K562 (cell line): ENCODE results near the gene GRIN2A. TPM values are rescaled to one million over a fixed set of nuclear protein-coding genes. Genes with fewer than 3 reads are reported as not detected.

Experiments
- ATAC-seq: fragments of 200-7000 bp; cut with Tn5 transposase; 3 replicates; pipeline ENCODE4 v1.9.1; 2020; ENCODE audit warnings: moderate library complexity
- BruUV-seq: library from RNA; stranded (reverse); fragments of 400-500 nt; replicated peaks from 2 replicates; lab custom pipeline; 2021; lab: Mats Ljungman, UMichigan
- CTCF ChIA-PET: fragments of 300-600 bp; formaldehyde crosslinking; extraction: SDS; loops from one replicate; lab custom pipeline; 2021; ENCODE audit warnings: low intra/inter-chr PET ratio; lab: Yijun Ruan, JAX
- POLR2A ChIA-PET: fragments of 300-600, 350-650 bp; sonication (Branson Sonifier 250); formaldehyde crosslinking; extraction: SDS; loops from one replicate; lab custom pipeline; 2021; ENCODE audit warnings: antibody characterized with exemption, inconsistent platforms; lab: Yijun Ruan, JAX
- DNase-seq, 4 experiments: peaks; one replicate each; pipeline versions ENCODE4 v3.0.0 to v3.0.0-alpha.2; 2011 to 2018; ENCODE audit warnings: low spot score in 3 of 4, mixed read lengths in 3 of 4; ENCODE audit errors: extremely low read depth in 1 of 4
- FAIRE-seq: peaks from 2 replicates; lab custom pipeline; 2011; peaks lifted over from hg19 to GRCh38; lab: Jason Lieb, UNC
- H2AFZ ChIP-seq: 2 replicates; pipeline ENCODE4 v1.6.0; 2011; ENCODE audit warnings: low read depth, low read length, control low read depth, inconsistent platforms
- H3K27ac ChIP-seq: fragments of 200-600 bp; 3 replicates; pipeline ENCODE4 v1.8.0; 2011; ENCODE audit warnings: low read depth, mild to moderate bottlenecking, control low read depth, inconsistent platforms, low read length, moderate library complexity, mixed read lengths; ENCODE audit errors: extremely low read depth
- H3K27me3 ChIP-seq, 2 experiments: fragments of 300-600 bp in 1 of 2; 2 replicates in 1 of 2; 3 replicates in 1 of 2; pipeline versions ENCODE4 v1.6.0 to v1.8.0; 2011; ENCODE audit warnings: inconsistent platforms in 2 of 2, low read length in 2 of 2, mild to moderate bottlenecking in 1 of 2, mixed read lengths in 1 of 2, moderate library complexity in 1 of 2; ENCODE audit not compliant: control insufficient read depth in 2 of 2, insufficient read depth in 2 of 2
- H3K36me3 ChIP-seq: fragments of 300-600 bp; 3 replicates; pipeline ENCODE4 v1.8.0; 2011; ENCODE audit warnings: mild to moderate bottlenecking, low read length, inconsistent platforms; ENCODE audit not compliant: control insufficient read depth, insufficient read depth
- H3K4me1 ChIP-seq, 2 experiments: fragments of 200-600 bp in 1 of 2; replicated peaks in 1 of 2; 2 replicates in 1 of 2; 3 replicates in 1 of 2; pipeline versions ENCODE4 v1.5.1 to v1.8.0; 2011; ENCODE audit warnings: inconsistent platforms in 2 of 2, low read length in 2 of 2, mild to moderate bottlenecking in 1 of 2, mixed read lengths in 1 of 2, moderate library complexity in 1 of 2; ENCODE audit not compliant: control insufficient read depth in 2 of 2, insufficient read depth in 2 of 2
- H3K4me2 ChIP-seq: 2 replicates; pipeline ENCODE4 v1.6.1; 2011; ENCODE audit warnings: low read length, control low read depth, inconsistent platforms, mixed read lengths; ENCODE audit not compliant: insufficient read depth
- H3K4me3 ChIP-seq: fragments of 200-600 bp; sonication (generic), shearing (Covaris generic); 2 replicates; pipeline ENCODE4 v1.5.1; 2016; ENCODE audit warnings: control low read depth, inconsistent platforms
- H3K79me2 ChIP-seq: fragments of 200-600 bp; 3 replicates; pipeline ENCODE4 v1.8.0; 2011; ENCODE audit warnings: low read length, inconsistent platforms; ENCODE audit not compliant: control insufficient read depth, insufficient read depth
- H3K9ac ChIP-seq, 2 experiments: 2 replicates each; pipeline versions ENCODE4 v1.6.0 to v1.6.1; 2011; ENCODE audit warnings: low read depth in 2 of 2, low read length in 2 of 2, control low read depth in 1 of 2, inconsistent platforms in 1 of 2, mild to moderate bottlenecking in 1 of 2, mixed read lengths in 1 of 2; ENCODE audit not compliant: insufficient read depth in 1 of 2
- H3K9me1 ChIP-seq: one replicate; pipeline ENCODE4 v1.6.0; 2011; ENCODE audit warnings: inconsistent platforms, mild to moderate bottlenecking, low read length, moderate library complexity; ENCODE audit not compliant: control insufficient read depth, insufficient read depth
- H3K9me3 ChIP-seq: replicated peaks from 2 replicates; pipeline ENCODE4 v1.5.1; 2011; ENCODE audit warnings: low read depth, low read length, inconsistent platforms; ENCODE audit not compliant: control insufficient read depth, insufficient read depth
- H4K20me1 ChIP-seq: replicated peaks from 2 replicates; pipeline ENCODE4 v1.6.1; 2011; ENCODE audit warnings: low read length, inconsistent platforms, mixed read lengths; ENCODE audit not compliant: control insufficient read depth, insufficient read depth
- BACH1 ChIP-seq: fragments of 200-800 bp; sonication (Bioruptor generic); IDR thresholded peaks from 2 replicates; pipeline ENCODE4 v1.6.1; 2016; ENCODE audit warnings: missing genetic modification characterization, missing compliant biosample characterization
- WGBS: fragments of 100-300 bp; shearing (Covaris generic); methylation state at CpG from one replicate; pipeline ENCODE4 v1.1.6; 2016; ENCODE audit warnings: low coverage, mixed read lengths; ENCODE audit not compliant: insufficient coverage; ENCODE audit errors: missing lambda C conversion rate; 5-methylcytosine and 5-hydroxymethylcytosine counted together
- in situ Hi-C: fragments of 300-500 bp; cut with MboI; formaldehyde crosslinking; loops from 4 replicates; pipeline ENCODE4 v1.15.0; 2018; ENCODE audit warnings: inconsistent platforms, mixed read lengths
- intact Hi-C: fragments of 100-400 bp; cut with micrococcal nuclease; formaldehyde crosslinking; loops from 2 replicates; pipeline ENCODE4 v1.14.2; 2022
- polyA plus RNA-seq, 8 experiments: library from polyadenylated mRNA; depleted of rRNA in 4 of 8; stranded (reverse) in 5 of 8; unstranded in 3 of 8; fragments of >200 nt; fragmentation: Nextera tagmentation in 2 of 8; fragmentation: Illumina TruSeq in 1 of 8; extraction: Ambion mirVana in 2 of 8; extraction: Trizol in 1 of 8; gene quantifications; 2 replicates each; pipeline versions ENCODE4 v1.2.1 to v1.2.3, GENCODE V29; 2011 to 2014; ENCODE audit warnings: inconsistent platforms in 1 of 8, missing spikeins in 1 of 8
- total RNA-seq, 7 experiments: library from RNA; depleted of rRNA in 6 of 7; stranded (reverse); fragments of >200 nt in 6 of 7; fragmentation: Illumina TruSeq in 2 of 7; extraction: Trizol in 2 of 7; gene quantifications; 2 replicates each; pipeline versions ENCODE4 v1.2.1 to v1.2.3, GENCODE V29; 2011 to 2021; ENCODE audit warnings: low replicate concordance in 1 of 7
- TF ChIP-seq, protein P1 (sequence below), 2 experiments: fragments of 450-650 bp in 1 of 2; sonication (generic) in 1 of 2; formaldehyde crosslinking in 1 of 2; IDR thresholded peaks in 1 of 2; conservative IDR thresholded peaks in 1 of 2; 2 replicates each; pipeline versions ENCODE4 v1.6.1 to v1.8.1; 2016 to 2023; ENCODE audit warnings: mild to moderate bottlenecking in 2 of 2, moderate library complexity in 2 of 2, inconsistent platforms in 1 of 2, missing genetic modification reagents in 1 of 2

Gene GRIN2A
- total and polyA plus RNA-seq, 9 of the 15 experiments (the other 6 are each of a cell fraction or from before 2014, with no cell fraction given): not detected

DNA sequence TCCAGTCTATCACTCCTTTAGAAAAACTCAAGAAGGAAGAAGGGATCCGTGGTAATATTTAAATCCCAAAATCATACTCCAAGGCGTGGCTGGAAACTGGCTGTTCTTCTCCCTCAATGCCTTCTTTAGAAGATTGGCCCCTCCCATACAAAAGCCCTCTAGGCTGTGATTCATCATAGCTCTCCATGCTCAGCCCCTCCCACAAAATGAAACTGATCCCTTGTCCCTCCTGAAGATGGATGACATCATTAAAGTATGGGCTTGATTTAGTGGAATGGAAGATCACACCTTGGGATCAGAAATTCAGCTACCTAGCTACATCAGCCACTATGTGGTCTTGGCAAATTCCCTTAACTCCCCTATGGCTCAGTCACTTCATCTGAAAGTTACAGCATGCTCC, 4.1 kb downstream of the GRIN2A start:
- WGBS: 7% methylated on average over 2 of the region's 2 CpGs
- Histone ChIP-seq H3K9me1 (no peaks in the 10 kb centered on the region), H4K20me1 (no peaks in the 10 kb centered on the region), H3K79me2 (no peaks in the 10 kb centered on the region), H3K4me2 (no peak overlapping the region), H3K4me3 (no peak overlapping the region), H3K27me3 (peaks cover 0 to 14% of the 10 kb centered on the region in 2 experiments; a peak in 3 of 5 replicates), H3K36me3 (no peaks in the 10 kb centered on the region), H3K9me3 (no peaks in the 10 kb centered on the region), H3K9ac (no peak overlapping the region), H3K27ac (no peak overlapping the region), H2AFZ (no peak overlapping the region), H3K4me1 (peaks cover 0 to 26% of the 10 kb centered on the region in 2 experiments; a peak in 2 of 5 replicates)
- BruUV-seq: no TSS peak
- ATAC-seq (no peak), FAIRE-seq (no peak), DNase-seq (peak in 1 of 4 experiments; percentile 17)
- intact Hi-C loops (no loop called here), in situ Hi-C loops (no loop called here)
- ChIA-PET POLR2A (interaction anchor here (0.6 to 0.7 kb wide), 3 partner anchors 70 to 709 kb away, joined by 3 read pairs; no protein-coding TSS in a partner anchor), CTCF (interaction anchor here (0.7 kb wide), 1 partner anchor 67 kb away, joined by 3 read pairs; no protein-coding TSS in a partner anchor)
- no peak for TF ChIP-seq BACH1 (tag)
- TF ChIP-seq, protein P1, sequence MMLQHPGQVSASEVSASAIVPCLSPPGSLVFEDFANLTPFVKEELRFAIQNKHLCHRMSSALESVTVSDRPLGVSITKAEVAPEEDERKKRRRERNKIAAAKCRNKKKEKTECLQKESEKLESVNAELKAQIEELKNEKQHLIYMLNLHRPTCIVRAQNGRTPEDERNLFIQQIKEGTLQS (IDR thresholded peaks at IDR 0.05): peak; percentile 22; the same call in 1 of the 2 replicates
- TF ChIP-seq, protein P1 (CRISPR knock-in tag; conservative IDR thresholded peaks at IDR 0.05): no peak
